IMR-90 (cell line): Measurements from ENCODE around the gene CATSPERE. TPM values are rescaled to one million over a fixed set of nuclear protein-coding genes. Genes with fewer than 3 reads are reported as not detected.

Experiments used
- ATAC-seq: fragments of 200-7000 bp; cut with Tn5 transposase; 2 replicates; pipeline ENCODE4 v1.9.1; 2020; ENCODE audit warnings: low read depth, mild to moderate bottlenecking, moderate library complexity
- BruUV-seq: library from RNA; stranded (reverse); fragments of 400-500 nt; replicated peaks from 2 replicates; lab custom pipeline; 2021; lab: Mats Ljungman, UMichigan
- CTCF ChIA-PET: fragments of 300-600 bp; formaldehyde crosslinking; extraction: SDS; loops from one replicate; lab custom pipeline; 2021; ENCODE audit warnings: antibody characterized with exemption; lab: Yijun Ruan, JAX
- POLR2A ChIA-PET: fragments of 300-600 bp; sonication (Branson Sonifier 250); formaldehyde crosslinking; loops from one replicate; lab custom pipeline; 2022; ENCODE audit warnings: antibody characterized with exemption; ENCODE audit not compliant: unreplicated experiment; lab: Charles Lee
- DNase-seq: peaks from one replicate; pipeline ENCODE4 v3.0.0; 2013
- H2AFZ ChIP-seq: replicated peaks from 2 replicates; pipeline ENCODE3; 2013; ENCODE audit warnings: low read length, mild to moderate bottlenecking; ENCODE audit not compliant: poor library complexity
- H2AK5ac ChIP-seq: 2 replicates; pipeline ENCODE4 v1.6.1; 2013; ENCODE audit warnings: low read depth, low read length, inconsistent platforms
- H2AK9ac ChIP-seq: replicated peaks from 2 replicates; pipeline ENCODE3; 2013; ENCODE audit warnings: mild to moderate bottlenecking, low read depth, low read length, moderate library complexity; ENCODE audit not compliant: poor library complexity
- H2BK120ac ChIP-seq: 2 replicates; pipeline ENCODE4 v1.6.1; 2013; ENCODE audit warnings: low read depth, low read length, inconsistent platforms
- H2BK15ac ChIP-seq: 3 replicates; pipeline ENCODE4 v1.6.1; 2013; ENCODE audit warnings: low read depth, low read length, inconsistent platforms
- H2BK20ac ChIP-seq: 2 replicates; pipeline ENCODE4 v1.6.1; 2013; ENCODE audit warnings: low read depth, mild to moderate bottlenecking, inconsistent platforms, low read length, moderate library complexity
- H2BK5ac ChIP-seq: 2 replicates; pipeline ENCODE4 v1.6.1; 2013; ENCODE audit warnings: mild to moderate bottlenecking, low read depth, low read length, inconsistent platforms; ENCODE audit not compliant: poor library complexity, severe bottlenecking
- H3K14ac ChIP-seq: replicated peaks from 2 replicates; pipeline ENCODE4 v1.6.1; 2013; ENCODE audit warnings: low read depth, low read length, inconsistent platforms
- H3K18ac ChIP-seq: 2 replicates; pipeline ENCODE4 v1.6.1; 2013; ENCODE audit warnings: low read depth, low read length, control low read depth
- H3K23ac ChIP-seq: 2 replicates; pipeline ENCODE4 v1.6.1; 2013; ENCODE audit warnings: low read depth, low read length, inconsistent platforms
- H3K27ac ChIP-seq: 2 replicates; pipeline ENCODE4 v1.5.1; 2013; ENCODE audit warnings: mild to moderate bottlenecking, control low read depth, low read length; ENCODE audit not compliant: insufficient read depth
- H3K27me3 ChIP-seq: 2 replicates; pipeline ENCODE4 v1.6.1; 2013; ENCODE audit warnings: low read length; ENCODE audit not compliant: control insufficient read depth, insufficient read depth
- H3K36me3 ChIP-seq: 2 replicates; pipeline ENCODE4 v1.6.1; 2013; ENCODE audit warnings: low read length, mixed read lengths; ENCODE audit not compliant: control insufficient read depth, insufficient read depth
- H3K4ac ChIP-seq: 2 replicates; pipeline ENCODE4 v1.6.1; 2013; ENCODE audit warnings: low read depth, low read length, inconsistent platforms
- H3K4me1 ChIP-seq: 2 replicates; pipeline ENCODE4 v1.6.1; 2013; ENCODE audit warnings: low read length, mixed read lengths; ENCODE audit not compliant: control insufficient read depth, insufficient read depth
- H3K4me2 ChIP-seq: 2 replicates; pipeline ENCODE4 v1.6.1; 2013; ENCODE audit warnings: low read depth, mild to moderate bottlenecking, control low read depth, low read length, moderate library complexity
- H3K4me3 ChIP-seq: 2 replicates; pipeline ENCODE4 v1.5.1; 2013; ENCODE audit warnings: low read depth, mild to moderate bottlenecking, control low read depth, low read length, moderate library complexity; ENCODE audit not compliant: insufficient read depth
- H3K56ac ChIP-seq: 2 replicates; pipeline ENCODE4 v1.6.1; 2013; ENCODE audit warnings: low read length, inconsistent platforms; ENCODE audit not compliant: insufficient read depth; ENCODE audit errors: extremely low read depth
- H3K79me1 ChIP-seq, 2 experiments: 2 replicates each; pipeline ENCODE4 v1.6.1; 2013; ENCODE audit warnings: low read length in 2 of 2, inconsistent platforms in 1 of 2, low read depth in 1 of 2
- H3K9ac ChIP-seq: 2 replicates; pipeline ENCODE4 v1.6.1; 2013; ENCODE audit warnings: low read depth, low read length, control low read depth
- H3K9me1 ChIP-seq: 2 replicates; pipeline ENCODE4 v1.6.1; 2013; ENCODE audit warnings: low read length, inconsistent platforms; ENCODE audit not compliant: insufficient read depth
- H3K9me3 ChIP-seq: 2 replicates; pipeline ENCODE4 v1.6.1; 2013; ENCODE audit warnings: low read length; ENCODE audit not compliant: control insufficient read depth, insufficient read depth
- H4K20me1 ChIP-seq: 2 replicates; pipeline ENCODE4 v1.6.1; 2013; ENCODE audit warnings: low read length, inconsistent platforms; ENCODE audit not compliant: insufficient read depth
- H4K5ac ChIP-seq: 2 replicates; pipeline ENCODE4 v1.6.1; 2013; ENCODE audit warnings: mild to moderate bottlenecking, low read depth, low read length, control low read depth
- H4K8ac ChIP-seq, 2 experiments: 2 replicates each; pipeline ENCODE4 v1.6.1; 2013; ENCODE audit warnings: low read depth in 2 of 2, low read length in 2 of 2, control low read depth in 1 of 2, inconsistent platforms in 1 of 2
- H4K91ac ChIP-seq: 2 replicates; pipeline ENCODE4 v1.6.1; 2013; ENCODE audit warnings: low read depth, low read length, inconsistent platforms; ENCODE audit not compliant: insufficient read depth
- BHLHE40 ChIP-seq: fragments of 150-350 bp; IDR thresholded peaks from 2 replicates; pipeline ENCODE4 v1.6.1; 2016; ENCODE audit warnings: mild to moderate bottlenecking, low read depth, low read length
- MAFK ChIP-seq: IDR thresholded peaks from 2 replicates; pipeline ENCODE4 v1.6.1; 2012; ENCODE audit warnings: low read depth, low read length, improper control_type of control experiment
- RCOR1 ChIP-seq: IDR thresholded peaks from 2 replicates; pipeline ENCODE4 v1.6.1; 2012; ENCODE audit warnings: mild to moderate bottlenecking, low read length, improper control_type of control experiment; ENCODE audit not compliant: insufficient replicate concordance
- SMC3 ChIP-seq: fragments of 150-350 bp; IDR thresholded peaks from 2 replicates; pipeline ENCODE4 v1.6.1; 2016; ENCODE audit warnings: low read depth, mild to moderate bottlenecking, antibody characterized with exemption, low read length, moderate library complexity
- WGBS, 2 experiments: methylation state at CpG; one replicate each; pipeline versions ENCODE4 v1.1.5 to v1.1.7; 2013; ENCODE audit warnings: missing lambda C conversion rate in 2 of 2; ENCODE audit not compliant: insufficient read length in 1 of 2; ENCODE audit errors: extremely low coverage in 2 of 2; 5-methylcytosine and 5-hydroxymethylcytosine counted together
- dilution Hi-C: fragments of 300-500 bp; cut with HindIII; formaldehyde crosslinking; loops from one replicate; pipeline ENCODE4 v1.14.3; 2018; ENCODE audit warnings: low sequenced_read_pairs; ENCODE audit not compliant: unreplicated experiment
- in situ Hi-C: fragments of 300-500 bp; cut with MboI; formaldehyde crosslinking; loops from 3 replicates; pipeline ENCODE4 v1.14.3; 2019; ENCODE audit warnings: low sequenced_read_pairs, inconsistent platforms, mixed read lengths
- intact Hi-C: fragments of 100-400 bp; cut with micrococcal nuclease; formaldehyde crosslinking; loops from 2 replicates; pipeline ENCODE4 v1.10.0; 2022
- polyA plus RNA-seq, 3 experiments: library from polyadenylated mRNA; depleted of rRNA; stranded (reverse); fragments of >200 nt; gene quantifications; 2 replicates each; pipeline ENCODE4 v1.2.3, GENCODE V29; 2012; ENCODE audit warnings: low replicate concordance in 1 of 3
- total RNA-seq: library from RNA; depleted of rRNA; stranded (reverse); fragments of >200 nt; gene quantifications from 2 replicates; pipeline ENCODE4 v1.2.3, GENCODE V29; 2012

Gene CATSPERE
- total and polyA plus RNA-seq, 2 of the 4 experiments (the other 2 are of a cell fraction), result 0.07 to 0.18 TPM

DNA sequence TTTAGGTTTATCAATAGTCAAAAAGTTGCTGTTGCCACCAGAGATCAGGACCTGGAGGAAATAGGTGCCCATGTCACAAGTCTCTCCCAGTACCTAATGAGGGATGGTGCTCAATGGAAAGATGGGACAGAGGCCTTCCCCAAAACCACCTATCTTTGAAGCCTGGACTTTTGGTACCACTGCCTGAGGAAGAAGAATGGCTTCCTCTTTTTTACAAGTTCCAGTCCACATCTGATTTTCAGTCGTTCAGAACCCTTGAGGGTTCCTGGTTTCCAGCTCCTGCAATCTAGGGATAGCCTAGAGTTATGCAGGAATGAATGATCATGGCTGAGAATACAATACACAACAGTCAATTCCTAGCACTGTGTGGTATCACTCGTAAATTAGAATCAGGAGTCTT is 5.7 kb downstream of the CATSPERE start:
- DNase-seq (no peak), ATAC-seq (no peak)
- intact Hi-C loops, result no loop called here
- Histone ChIP-seq H2BK5ac (no peak overlapping the region), H2AK9ac (no peak overlapping the region), H3K23ac (no peak overlapping the region), H2AFZ (no peak overlapping the region), H2BK15ac (no peak overlapping the region), H3K79me1 (no peaks in the 10 kb centered on the region), H4K91ac (no peak overlapping the region), H3K9me3 (no peaks in the 10 kb centered on the region), H4K5ac (no peak overlapping the region), H2AK5ac (no peak overlapping the region), H3K9ac (no peak overlapping the region), H3K9me1 (no peaks in the 10 kb centered on the region), H3K4ac (no peak overlapping the region), H3K4me1 (no peaks in the 10 kb centered on the region), H2BK20ac (no peak overlapping the region), H3K4me3 (no peak overlapping the region), H3K14ac (no peak overlapping the region), H3K18ac (no peak overlapping the region), H4K20me1 (no peaks in the 10 kb centered on the region), H3K27me3 (no peaks in the 10 kb centered on the region), H3K36me3 (no peaks in the 10 kb centered on the region), H3K56ac (no peak overlapping the region), H2BK120ac (no peak overlapping the region), H3K27ac (no peak overlapping the region), H3K4me2 (no peak overlapping the region), H4K8ac (no peak overlapping the region)
- CTCF ChIA-PET, result no interaction called here
- in situ Hi-C loops, result no loop called here
- TF ChIP-seq SMC3, result no peak
- TF ChIP-seq RCOR1, result no peak
- no peak for TF ChIP-seq BHLHE40
- TF ChIP-seq MAFK, result no peak
- no CpG with 5 or more reads among the region's 2 CpGs for WGBS, 2 experiments
- no TSS peak for BruUV-seq
- dilution Hi-C loops, result no loop called here
- POLR2A ChIA-PET, result no interaction called here
